K562 (cell line): Measurements from ENCODE around the gene EFHD2. TPM values are rescaled to one million over a fixed set of nuclear protein-coding genes. Genes with fewer than 3 reads are reported as not detected.
A peak's percentile ranks its signal among the peaks of the same experiment; 100 is the strongest.

Experiments
- BRD9 ChIP-seq: fragments of 450-650 bp; IDR thresholded peaks from 2 replicates; pipeline ENCODE4 v1.6.1; 2018; ENCODE audit warnings: low read depth; ENCODE audit not compliant: partially characterized antibody
- CBX1 ChIP-seq: sonication (generic); IDR thresholded peaks from 2 replicates; pipeline ENCODE4 v1.6.1; 2016; ENCODE audit warnings: antibody characterized with exemption, low read depth, mild to moderate bottlenecking
- CHD2 ChIP-seq: IDR thresholded peaks from 2 replicates; pipeline ENCODE4 v1.6.1; 2011; ENCODE audit warnings: low read depth, low read length
- FOXO4 ChIP-seq: fragments of 450-650 bp; formaldehyde crosslinking; IDR thresholded peaks from 2 replicates; pipeline ENCODE4 v1.4.0; 2020; ENCODE audit warnings: mild to moderate bottlenecking, moderate library complexity
- HDAC1 ChIP-seq, 2 experiments: fragments of 450-650 bp; IDR thresholded peaks; 2 replicates each; pipeline ENCODE4 v1.6.1; 2016 to 2017; ENCODE audit warnings: inconsistent platforms in 1 of 2, mild to moderate bottlenecking in 1 of 2, moderate library complexity in 1 of 2
- KDM1A ChIP-seq, 2 experiments: fragments of 450-650 bp; IDR thresholded peaks; 2 replicates each; pipeline ENCODE4 v1.6.1; 2016; ENCODE audit warnings: mild to moderate bottlenecking in 2 of 2
- MBD2 ChIP-seq: sonication (generic); IDR thresholded peaks from 2 replicates; pipeline ENCODE4 v1.6.1; 2016; ENCODE audit warnings: low read depth, borderline replicate concordance
- MECOM ChIP-seq: fragments of 250-450 bp; sonication (Bioruptor Pico); IDR thresholded peaks from 2 replicates; pipeline ENCODE4 v1.8.0; 2022; ENCODE audit warnings: inconsistent platforms
- MTA1 ChIP-seq: fragments of 450-650 bp; IDR thresholded peaks from 2 replicates; pipeline ENCODE4 v1.6.1; 2017; ENCODE audit warnings: borderline replicate concordance
- PRPF4 ChIP-seq: fragments of 200-400 bp; formaldehyde crosslinking; IDR thresholded peaks from one replicate; pipeline ENCODE4 v1.6.1; 2017; ENCODE audit warnings: low read length, low read depth, mild to moderate bottlenecking; ENCODE audit not compliant: insufficient read depth, poor library complexity, severe bottlenecking
- RAD21 ChIP-seq, 2 experiments: fragments of 250-450 bp in 1 of 2; fragments of 450-650 bp in 1 of 2; sonication (Bioruptor Pico) in 1 of 2; formaldehyde crosslinking in 1 of 2; IDR thresholded peaks in 1 of 2; conservative IDR thresholded peaks in 1 of 2; 2 replicates each; pipeline versions ENCODE4 v1.4.0 to v1.8.0; 2020 to 2022; ENCODE audit warnings: mild to moderate bottlenecking in 2 of 2, moderate library complexity in 1 of 2
- RBM25 ChIP-seq: fragments of 200-400 bp; formaldehyde crosslinking; IDR thresholded peaks from 2 replicates; pipeline ENCODE4 v1.6.1; 2018; ENCODE audit warnings: low read length, low read depth, moderate library complexity; ENCODE audit not compliant: severe bottlenecking
- SMARCA5 ChIP-seq: fragments of 450-650 bp; IDR thresholded peaks from 2 replicates; pipeline ENCODE4 v1.6.1; 2016
- SUPT5H ChIP-seq: fragments of 450-650 bp; IDR thresholded peaks from 2 replicates; pipeline ENCODE4 v1.6.1; 2016
- TARDBP ChIP-seq: fragments of 450-650 bp; IDR thresholded peaks from 2 replicates; pipeline ENCODE4 v1.6.1; 2016
- ZKSCAN1 ChIP-seq: fragments of 150-350 bp; IDR thresholded peaks from 2 replicates; pipeline ENCODE4 v1.6.1; 2016; ENCODE audit warnings: low read depth, low read length
- ZNF444 ChIP-seq: fragments of 250-450 bp; sonication (Bioruptor Pico); IDR thresholded peaks from 2 replicates; pipeline ENCODE4 v1.4.0; 2020; ENCODE audit warnings: mild to moderate bottlenecking, moderate library complexity
- ZNF695 ChIP-seq: fragments of 450-650 bp; formaldehyde crosslinking; IDR thresholded peaks from 2 replicates; pipeline ENCODE4 v1.4.0; 2020; ENCODE audit warnings: mild to moderate bottlenecking, moderate library complexity
- polyA plus RNA-seq, 8 experiments: library from polyadenylated mRNA; depleted of rRNA in 4 of 8; stranded (reverse) in 5 of 8; unstranded in 3 of 8; fragments of >200 nt; fragmentation: Nextera tagmentation in 2 of 8; fragmentation: Illumina TruSeq in 1 of 8; extraction: Ambion mirVana in 2 of 8; extraction: Trizol in 1 of 8; gene quantifications; 2 replicates each; pipeline versions ENCODE4 v1.2.1 to v1.2.3, GENCODE V29; 2011 to 2014; ENCODE audit warnings: inconsistent platforms in 1 of 8, missing spikeins in 1 of 8
- total RNA-seq, 7 experiments: library from RNA; depleted of rRNA in 6 of 7; stranded (reverse); fragments of >200 nt in 6 of 7; fragmentation: Illumina TruSeq in 2 of 7; extraction: Trizol in 2 of 7; gene quantifications; 2 replicates each; pipeline versions ENCODE4 v1.2.1 to v1.2.3, GENCODE V29; 2011 to 2021; ENCODE audit warnings: low replicate concordance in 1 of 7
- TF ChIP-seq, protein P1 (sequence below): sonication (generic); formaldehyde crosslinking; IDR thresholded peaks from 2 replicates; pipeline ENCODE4 v1.4.0; 2020; ENCODE audit warnings: mild to moderate bottlenecking, missing genetic modification reagents
- TF ChIP-seq, protein P2 (sequence below), 2 experiments: fragments of 150-350 bp in 1 of 2; IDR thresholded peaks; 2 replicates each; pipeline ENCODE4 v1.6.1; 2012 to 2016; ENCODE audit warnings: low read depth in 2 of 2, low read length in 2 of 2, mild to moderate bottlenecking in 1 of 2, moderate library complexity in 1 of 2

Gene EFHD2
- total and polyA plus RNA-seq, 9 of the 15 experiments (the other 6 are each of a cell fraction or from before 2014, with no cell fraction given): 1.7 to 73.5 (median 25.2) TPM

- no peak for TF ChIP-seq RAD21 (CRISPR knock-in tag; conservative IDR thresholded peaks at IDR 0.05 in 1 of 2, IDR thresholded peaks at IDR 0.05 in 1 of 2)
- no peak for TF ChIP-seq SUPT5H
- TF ChIP-seq, protein P1, sequence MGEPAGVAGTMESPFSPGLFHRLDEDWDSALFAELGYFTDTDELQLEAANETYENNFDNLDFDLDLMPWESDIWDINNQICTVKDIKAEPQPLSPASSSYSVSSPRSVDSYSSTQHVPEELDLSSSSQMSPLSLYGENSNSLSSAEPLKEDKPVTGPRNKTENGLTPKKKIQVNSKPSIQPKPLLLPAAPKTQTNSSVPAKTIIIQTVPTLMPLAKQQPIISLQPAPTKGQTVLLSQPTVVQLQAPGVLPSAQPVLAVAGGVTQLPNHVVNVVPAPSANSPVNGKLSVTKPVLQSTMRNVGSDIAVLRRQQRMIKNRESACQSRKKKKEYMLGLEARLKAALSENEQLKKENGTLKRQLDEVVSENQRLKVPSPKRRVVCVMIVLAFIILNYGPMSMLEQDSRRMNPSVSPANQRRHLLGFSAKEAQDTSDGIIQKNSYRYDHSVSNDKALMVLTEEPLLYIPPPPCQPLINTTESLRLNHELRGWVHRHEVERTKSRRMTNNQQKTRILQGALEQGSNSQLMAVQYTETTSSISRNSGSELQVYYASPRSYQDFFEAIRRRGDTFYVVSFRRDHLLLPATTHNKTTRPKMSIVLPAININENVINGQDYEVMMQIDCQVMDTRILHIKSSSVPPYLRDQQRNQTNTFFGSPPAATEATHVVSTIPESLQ (CRISPR knock-in tag): no peak
- no peak for TF ChIP-seq BRD9
- TF ChIP-seq CBX1: peak; percentile 75; the same call in 1 of the 2 replicates
- TF ChIP-seq PRPF4: no peak
- peak; percentile 96 for TF ChIP-seq RBM25
- TF ChIP-seq CHD2: no peak
- no peak for TF ChIP-seq ZKSCAN1
- no peak for TF ChIP-seq FOXO4 (CRISPR knock-in tag)
- no peak for TF ChIP-seq MTA1
- TF ChIP-seq KDM1A (IDR thresholded peaks at IDR 0.05): peak; percentile 70 to 85
- TF ChIP-seq TARDBP: no peak
- TF ChIP-seq ZNF444: no peak
- no peak for TF ChIP-seq MECOM (CRISPR knock-in tag)
- no peak for TF ChIP-seq ZNF695 (CRISPR knock-in tag)
- TF ChIP-seq SMARCA5: peak; percentile 93
- no peak for TF ChIP-seq MBD2
- TF ChIP-seq HDAC1 (IDR thresholded peaks at IDR 0.05): 0 out of 4 replicates have a peak, but pooled peaks of 1 of the 2 experiments have one; percentile 26
- TF ChIP-seq, protein P2, sequence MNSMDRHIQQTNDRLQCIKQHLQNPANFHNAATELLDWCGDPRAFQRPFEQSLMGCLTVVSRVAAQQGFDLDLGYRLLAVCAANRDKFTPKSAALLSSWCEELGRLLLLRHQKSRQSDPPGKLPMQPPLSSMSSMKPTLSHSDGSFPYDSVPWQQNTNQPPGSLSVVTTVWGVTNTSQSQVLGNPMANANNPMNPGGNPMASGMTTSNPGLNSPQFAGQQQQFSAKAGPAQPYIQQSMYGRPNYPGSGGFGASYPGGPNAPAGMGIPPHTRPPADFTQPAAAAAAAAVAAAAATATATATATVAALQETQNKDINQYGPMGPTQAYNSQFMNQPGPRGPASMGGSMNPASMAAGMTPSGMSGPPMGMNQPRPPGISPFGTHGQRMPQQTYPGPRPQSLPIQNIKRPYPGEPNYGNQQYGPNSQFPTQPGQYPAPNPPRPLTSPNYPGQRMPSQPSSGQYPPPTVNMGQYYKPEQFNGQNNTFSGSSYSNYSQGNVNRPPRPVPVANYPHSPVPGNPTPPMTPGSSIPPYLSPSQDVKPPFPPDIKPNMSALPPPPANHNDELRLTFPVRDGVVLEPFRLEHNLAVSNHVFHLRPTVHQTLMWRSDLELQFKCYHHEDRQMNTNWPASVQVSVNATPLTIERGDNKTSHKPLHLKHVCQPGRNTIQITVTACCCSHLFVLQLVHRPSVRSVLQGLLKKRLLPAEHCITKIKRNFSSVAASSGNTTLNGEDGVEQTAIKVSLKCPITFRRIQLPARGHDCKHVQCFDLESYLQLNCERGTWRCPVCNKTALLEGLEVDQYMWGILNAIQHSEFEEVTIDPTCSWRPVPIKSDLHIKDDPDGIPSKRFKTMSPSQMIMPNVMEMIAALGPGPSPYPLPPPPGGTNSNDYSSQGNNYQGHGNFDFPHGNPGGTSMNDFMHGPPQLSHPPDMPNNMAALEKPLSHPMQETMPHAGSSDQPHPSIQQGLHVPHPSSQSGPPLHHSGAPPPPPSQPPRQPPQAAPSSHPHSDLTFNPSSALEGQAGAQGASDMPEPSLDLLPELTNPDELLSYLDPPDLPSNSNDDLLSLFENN (IDR thresholded peaks at IDR 0.05; ENCODE audit: low read depth in 2 of 2, low read length in 2 of 2): no peak
Observed at GRCh38 chr1:15452216-15452615, 42.5 kb downstream of the EFHD2 start (continued).
